HepG2 (cell line): Measurements from ENCODE around the gene TADA2B. TPM values are rescaled to one million over a fixed set of nuclear protein-coding genes. Genes with fewer than 3 reads are reported as not detected.

Source experiments
- FOXC1 ChIP-seq: sonication (generic); formaldehyde crosslinking; IDR thresholded peaks from 2 replicates; pipeline ENCODE4 v1.8.0; 2022; ENCODE audit warnings: mild to moderate bottlenecking, missing genetic modification reagents, borderline replicate concordance
- GABPB1 ChIP-seq: IDR thresholded peaks from 2 replicates; pipeline ENCODE4 v1.6.1; 2016; ENCODE audit warnings: mild to moderate bottlenecking, missing genetic modification reagents, moderate library complexity, missing compliant biosample characterization
- HDAC6 ChIP-seq: fragments of 200-600 bp; sonication (generic); IDR thresholded peaks from 2 replicates; pipeline ENCODE4 v1.7.0; 2017; ENCODE audit warnings: mild to moderate bottlenecking, antibody characterized with exemption, low read length, low read depth
- HMGXB4 ChIP-seq, 2 experiments: sonication (generic) in 1 of 2; formaldehyde crosslinking in 1 of 2; IDR thresholded peaks; 2 replicates each; pipeline versions ENCODE4 v1.4.0 to v1.6.1; 2018 to 2020; ENCODE audit warnings: missing genetic modification reagents in 2 of 2, borderline replicate concordance in 1 of 2, low read depth in 1 of 2, mild to moderate bottlenecking in 1 of 2, missing biosample characterization in 1 of 2
- HOXA7 ChIP-seq: sonication (generic); formaldehyde crosslinking; IDR thresholded peaks from 2 replicates; pipeline ENCODE4 v1.8.1; 2022; ENCODE audit warnings: mild to moderate bottlenecking, missing genetic modification reagents, moderate library complexity
- MXD1 ChIP-seq: sonication (generic); formaldehyde crosslinking; IDR thresholded peaks from 2 replicates; pipeline ENCODE4 v1.4.0; 2020; ENCODE audit warnings: mild to moderate bottlenecking, missing genetic modification reagents
- NFIB ChIP-seq: sonication (generic); formaldehyde crosslinking; IDR thresholded peaks from 2 replicates; pipeline ENCODE4 v1.9.0; 2021; ENCODE audit warnings: missing genetic modification reagents, mild to moderate bottlenecking, borderline replicate concordance
- NFKBIZ ChIP-seq: IDR thresholded peaks from 2 replicates; pipeline ENCODE4 v1.6.1; 2018; ENCODE audit warnings: missing genetic modification reagents, missing compliant biosample characterization
- PRDM4 ChIP-seq: sonication (generic); formaldehyde crosslinking; IDR thresholded peaks from 2 replicates; pipeline ENCODE4 v1.9.0; 2021; ENCODE audit warnings: missing genetic modification reagents, borderline replicate concordance
- REXO4 ChIP-seq: sonication (generic); formaldehyde crosslinking; IDR thresholded peaks from 2 replicates; pipeline ENCODE4 v1.8.0; 2022; ENCODE audit warnings: missing genetic modification reagents, mild to moderate bottlenecking, borderline replicate concordance
- SAFB2 ChIP-seq: sonication (generic); formaldehyde crosslinking; IDR thresholded peaks from 2 replicates; pipeline ENCODE4 v1.5.1; 2020; ENCODE audit warnings: missing genetic modification reagents, low read depth, mild to moderate bottlenecking, borderline replicate concordance
- SP1 ChIP-seq, 2 experiments: fragments of 450-650 bp in 1 of 2; sonication (generic) in 1 of 2; formaldehyde crosslinking in 1 of 2; IDR thresholded peaks; 2 replicates each; pipeline versions ENCODE4 v1.4.0 to v1.6.1; 2016 to 2020; ENCODE audit warnings: missing genetic modification reagents in 1 of 2
- SP4 ChIP-seq: sonication (generic); formaldehyde crosslinking; IDR thresholded peaks from 2 replicates; pipeline ENCODE4 v1.8.1; 2023; ENCODE audit warnings: mild to moderate bottlenecking, missing genetic modification reagents
- TBX3 ChIP-seq: fragments of 450-650 bp; IDR thresholded peaks from 2 replicates; pipeline ENCODE4 v1.6.1; 2017; ENCODE audit warnings: antibody characterized with exemption, mild to moderate bottlenecking, inconsistent platforms, borderline replicate concordance
- ZKSCAN5 ChIP-seq: sonication (generic); formaldehyde crosslinking; IDR thresholded peaks from 2 replicates; pipeline ENCODE4 v1.5.1; 2020; ENCODE audit warnings: mild to moderate bottlenecking, missing genetic modification reagents
- ZMYM4 ChIP-seq: sonication (generic); formaldehyde crosslinking; IDR thresholded peaks from 2 replicates; pipeline ENCODE4 v1.8.1; 2023; ENCODE audit warnings: mild to moderate bottlenecking, missing genetic modification reagents
- ZNF274 ChIP-seq: sonication (generic); formaldehyde crosslinking; IDR thresholded peaks from 2 replicates; pipeline ENCODE4 v1.5.1; 2020; ENCODE audit warnings: mild to moderate bottlenecking, missing genetic modification reagents
- ZNF326 ChIP-seq: sonication (generic); formaldehyde crosslinking; IDR thresholded peaks from 2 replicates; pipeline ENCODE4 v1.4.0; 2020; ENCODE audit warnings: missing genetic modification reagents, borderline replicate concordance
- ZNF350 ChIP-seq: sonication (generic); formaldehyde crosslinking; IDR thresholded peaks from 2 replicates; pipeline ENCODE4 v1.4.0; 2020; ENCODE audit warnings: mild to moderate bottlenecking, low read depth, missing genetic modification reagents, borderline replicate concordance
- ZNF431 ChIP-seq: sonication (generic); formaldehyde crosslinking; IDR thresholded peaks from 2 replicates; pipeline ENCODE4 v1.9.0; 2022; ENCODE audit warnings: missing genetic modification reagents, low read depth, mild to moderate bottlenecking, borderline replicate concordance
- ZNF468 ChIP-seq: sonication (generic); formaldehyde crosslinking; IDR thresholded peaks from 2 replicates; pipeline ENCODE4 v1.8.0; 2022; ENCODE audit warnings: mild to moderate bottlenecking, moderate library complexity, missing genetic modification reagents
- ZNF530 ChIP-seq: sonication (generic); formaldehyde crosslinking; IDR thresholded peaks from 2 replicates; pipeline ENCODE4 v1.5.0; 2020; ENCODE audit warnings: low read depth, mild to moderate bottlenecking, missing genetic modification reagents
- ZNF556 ChIP-seq: sonication (generic); formaldehyde crosslinking; IDR thresholded peaks from 2 replicates; pipeline ENCODE4 v1.4.0; 2020; ENCODE audit warnings: mild to moderate bottlenecking, missing genetic modification reagents, borderline replicate concordance
- ZNF569 ChIP-seq: sonication (generic); formaldehyde crosslinking; IDR thresholded peaks from 2 replicates; pipeline ENCODE4 v1.5.0; 2020; ENCODE audit warnings: mild to moderate bottlenecking, missing genetic modification reagents, moderate library complexity, borderline replicate concordance
- polyA plus RNA-seq, 8 experiments: library from polyadenylated mRNA; depleted of rRNA in 3 of 8; stranded (reverse) in 7 of 8; unstranded in 1 of 8; fragments of >200 nt; fragmentation: Illumina TruSeq in 4 of 8; extraction: Trizol in 4 of 8; gene quantifications; 2 replicates each; pipeline versions ENCODE4 v1.2.1 to v1.2.3, GENCODE V29; 2011 to 2016; ENCODE audit warnings: low read depth in 4 of 8, missing spikeins in 1 of 8, mixed read lengths in 1 of 8; ENCODE audit not compliant: insufficient read depth in 1 of 8
- total RNA-seq, 5 experiments: library from RNA; depleted of rRNA; stranded (reverse); fragments of >200 nt; fragmentation: Illumina TruSeq; extraction: Trizol; gene quantifications; 2 replicates each; pipeline ENCODE4 v1.2.3, GENCODE V29; 2016; ENCODE audit warnings: low read depth in 1 of 5

TADA2B gene
- total and polyA plus RNA-seq, 2 of the 13 experiments (the other 11 are each of a cell fraction or from before 2014, with no cell fraction given) = 4.6 to 8.9 TPM

GRCh38 chr4:7103607-7104365 lies 60.6 kb downstream of the TADA2B start (continued):
- TF ChIP-seq ZKSCAN5 (CRISPR knock-in tag) = no peak
- TF ChIP-seq ZNF350 = peak; percentile 76
- TF ChIP-seq HOXA7 (CRISPR knock-in tag) = no peak
- TF ChIP-seq NFIB = no peak
- TF ChIP-seq PRDM4 (CRISPR knock-in tag) = no peak
- TF ChIP-seq ZNF569 (CRISPR knock-in tag) = no peak
- TF ChIP-seq HDAC6 = no peak
- TF ChIP-seq ZNF431 (CRISPR knock-in tag) = peak; percentile 74; the same call in 1 of the 2 replicates
- peak; percentile 37; the same call in 1 of the 2 replicates for TF ChIP-seq ZNF556 (CRISPR knock-in tag)
- 0 out of 2 replicates have a peak, but pooled peaks have one; percentile 48 for TF ChIP-seq ZNF468 (CRISPR knock-in tag)
- peak; percentile 40 for TF ChIP-seq ZMYM4
- TF ChIP-seq GABPB1 (CRISPR knock-in tag) = no peak; the same call in 1 of the 2 replicates
- peak; percentile 26 to 29; a peak in 1 of 4 replicates for TF ChIP-seq HMGXB4 (CRISPR knock-in tag; IDR thresholded peaks at IDR 0.05; ENCODE audit: borderline replicate concordance in 1 of 2, low read depth in 1 of 2)
- TF ChIP-seq MXD1 = no peak
- TF ChIP-seq FOXC1 (CRISPR knock-in tag) = no peak
- TF ChIP-seq TBX3 = no peak
- no peak for TF ChIP-seq SAFB2 (CRISPR knock-in tag)
- TF ChIP-seq REXO4 (CRISPR knock-in tag) = no peak
- TF ChIP-seq SP1 (IDR thresholded peaks at IDR 0.05) = no peak
- TF ChIP-seq SP1 (CRISPR knock-in tag; IDR thresholded peaks at IDR 0.05) = no peak; the same call in 1 of the 2 replicates
- TF ChIP-seq NFKBIZ = no peak
- no peak for TF ChIP-seq ZNF326 (CRISPR knock-in tag)
- no peak for TF ChIP-seq ZNF530 (CRISPR knock-in tag)
- TF ChIP-seq SP4 (CRISPR knock-in tag) = peak; percentile 77
- no peak for TF ChIP-seq ZNF274
